Stimulated activated CD8-positive, alpha-beta memory T cell treated with anti-CD3 and anti-CD28 coated beads, Interleukin-15, amount 100 ng/mL, for 4 hours (primary cell): Measurements from ENCODE around the gene RNF7.
"Not testable (repeated sequence)": the region's sequence is repeated elsewhere in the genome, so short reads cannot be mapped to it uniquely, and the experiment has no call there.

Experiments
- DNase-seq, 2 donors: peaks; one replicate each; pipeline ENCODE4 v3.0.0-alpha.2; 2020; ENCODE audit warnings: low read depth in 2 of 2

RNF7 gene

DNA sequence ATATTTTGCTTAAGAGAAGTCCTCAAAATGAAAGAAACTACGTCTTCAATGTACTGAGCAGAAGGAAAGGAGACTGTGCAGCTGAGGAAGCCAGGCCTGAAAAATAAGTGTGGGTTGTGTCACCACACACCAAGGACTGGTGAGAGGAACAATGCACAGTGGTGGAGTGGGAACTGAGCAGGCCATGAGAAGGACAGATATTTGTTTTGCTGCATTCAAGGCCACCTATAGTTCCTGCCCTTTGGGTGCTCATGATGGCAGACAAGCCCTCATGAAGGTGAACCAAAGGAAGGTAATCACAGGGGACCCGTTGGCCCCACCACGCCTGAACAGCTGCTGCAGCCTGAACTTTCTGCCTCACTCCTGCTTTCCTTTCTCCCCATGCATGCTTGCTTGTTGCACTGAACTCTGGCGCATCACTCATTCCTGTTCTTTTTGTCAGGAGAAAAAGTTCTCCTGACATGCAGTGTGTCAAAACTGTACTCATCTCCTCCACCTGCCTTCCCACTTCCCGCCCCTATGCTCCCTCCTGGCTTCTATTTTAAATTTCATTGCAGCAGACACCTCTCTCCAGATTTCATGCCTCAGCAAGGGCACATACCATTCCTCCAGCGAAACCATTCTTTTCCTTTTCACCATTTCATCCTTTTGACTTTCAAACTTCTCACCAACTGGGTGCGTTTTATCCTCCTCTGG, 2.2 kb upstream of the RNF7 start:
- no peak for DNase-seq

DNA sequence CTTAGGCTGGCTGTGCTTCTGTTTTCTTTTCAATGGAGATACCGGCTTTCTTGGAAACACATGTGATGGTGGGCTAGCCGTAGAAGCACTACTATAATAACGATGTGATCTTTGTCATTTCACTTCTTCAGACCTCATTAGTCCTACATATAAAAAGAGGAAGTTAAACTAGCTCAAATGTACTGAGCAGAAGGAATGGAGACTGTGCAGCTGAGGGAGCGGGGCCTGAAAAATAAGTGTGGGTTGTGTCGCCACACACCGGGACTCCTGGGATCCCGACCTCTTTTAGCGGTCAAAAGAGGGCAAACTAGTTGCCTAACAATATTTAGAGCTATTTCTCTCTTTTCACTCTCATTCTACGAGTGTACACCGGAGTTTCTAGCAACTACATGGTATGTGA, 1.0 kb upstream of the RNF7 start:
- DNase-seq: no peak

DNA sequence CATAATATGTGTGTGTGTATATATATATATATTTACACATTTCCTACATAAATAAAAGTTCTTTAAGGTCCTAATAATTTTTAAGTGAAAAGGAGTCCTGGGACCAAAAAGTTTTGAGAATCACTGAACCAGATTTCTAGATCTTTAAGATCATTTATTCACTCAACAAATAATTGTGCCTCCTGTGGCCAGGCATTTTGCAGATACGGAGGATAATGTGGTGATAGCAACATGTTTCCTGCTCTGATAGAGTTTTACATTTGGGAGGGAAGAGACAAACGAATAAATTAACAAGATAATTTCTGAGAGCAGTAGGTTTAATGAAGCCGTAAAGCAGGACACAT, 448 bp upstream of the RNF7 start:
- no peak for DNase-seq

DNA sequence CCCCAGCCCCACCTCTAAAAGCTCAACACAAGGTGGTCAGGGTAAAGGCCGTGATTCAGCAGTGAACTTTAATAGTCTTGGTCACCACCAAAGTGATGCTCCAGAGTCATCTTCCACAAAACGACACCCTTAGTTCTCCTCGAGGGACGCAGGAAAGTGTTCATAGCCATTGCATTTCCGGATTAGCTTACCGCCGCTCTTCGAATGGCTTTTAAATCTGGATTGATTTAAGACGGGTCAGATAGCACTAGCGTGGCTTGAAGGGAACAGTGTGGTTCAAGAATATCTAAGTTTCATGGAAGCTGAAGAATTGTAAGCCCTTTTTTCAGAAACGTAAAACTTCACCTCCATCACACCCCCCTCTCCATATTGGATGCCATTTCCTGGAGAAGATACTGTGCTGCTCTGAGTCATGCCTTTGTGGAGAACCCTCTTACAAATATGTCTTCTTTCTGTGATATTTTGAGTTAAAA, 829 bp downstream of the RNF7 start:
- DNase-seq: no peak

DNA sequence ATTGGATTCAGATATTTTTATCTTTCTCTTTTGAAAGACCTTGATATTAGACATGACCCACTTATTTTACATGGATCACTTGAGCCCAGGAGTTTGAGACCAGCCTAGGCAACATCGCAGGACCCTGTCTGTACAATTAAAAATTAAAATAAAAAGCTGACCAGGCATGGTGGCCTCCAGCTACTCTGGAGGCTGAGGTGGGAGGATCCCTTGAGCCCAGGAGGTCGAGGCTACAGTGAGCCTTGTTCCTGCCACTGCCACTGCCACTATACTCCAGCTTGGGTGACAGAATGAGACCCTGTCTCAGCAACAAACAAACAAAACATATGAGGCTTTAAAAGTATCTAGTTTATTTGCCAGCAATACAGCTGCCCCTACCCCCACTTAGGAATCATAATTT, 1.6 kb downstream of the RNF7 start:
- no peak for DNase-seq

DNA sequence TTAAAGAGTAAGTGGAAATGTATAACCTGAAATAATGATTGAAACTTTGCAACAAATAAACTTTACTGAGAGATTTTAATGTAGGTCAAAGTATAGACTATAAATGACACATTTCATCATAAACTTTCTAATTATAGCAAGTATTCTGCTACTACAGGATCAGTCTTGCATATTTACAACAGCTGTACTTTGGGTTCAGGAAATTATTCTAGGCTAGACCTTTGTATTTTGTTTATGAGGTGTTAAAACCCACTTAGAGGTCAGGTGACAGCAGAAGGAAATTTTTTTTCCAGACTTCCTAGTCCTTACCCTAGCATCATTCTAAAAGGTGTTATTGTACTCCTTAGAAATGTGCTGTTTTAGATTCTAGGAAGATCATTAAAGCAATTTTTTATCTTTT, 2.3 kb downstream of the RNF7 start:
- no peak for DNase-seq

DNA sequence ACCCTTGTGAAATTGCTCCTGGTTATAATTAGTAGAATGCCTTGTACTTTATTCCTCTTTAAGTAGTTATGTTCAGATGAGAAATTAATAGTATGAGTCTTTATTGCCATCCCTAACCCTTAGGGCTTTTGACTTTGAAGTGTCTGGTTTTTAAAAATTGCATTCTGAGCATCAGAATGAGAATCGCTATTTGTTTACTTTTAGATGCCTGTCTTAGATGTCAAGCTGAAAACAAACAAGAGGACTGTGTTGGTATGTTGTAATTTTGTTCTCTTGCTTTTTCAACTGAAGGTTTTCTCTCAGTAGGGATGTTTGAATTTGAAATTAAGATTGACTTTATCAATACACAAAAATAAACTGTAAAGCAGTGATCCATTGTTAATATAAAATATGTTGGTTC, 5.2 kb downstream of the RNF7 start:
- no peak for DNase-seq

DNA sequence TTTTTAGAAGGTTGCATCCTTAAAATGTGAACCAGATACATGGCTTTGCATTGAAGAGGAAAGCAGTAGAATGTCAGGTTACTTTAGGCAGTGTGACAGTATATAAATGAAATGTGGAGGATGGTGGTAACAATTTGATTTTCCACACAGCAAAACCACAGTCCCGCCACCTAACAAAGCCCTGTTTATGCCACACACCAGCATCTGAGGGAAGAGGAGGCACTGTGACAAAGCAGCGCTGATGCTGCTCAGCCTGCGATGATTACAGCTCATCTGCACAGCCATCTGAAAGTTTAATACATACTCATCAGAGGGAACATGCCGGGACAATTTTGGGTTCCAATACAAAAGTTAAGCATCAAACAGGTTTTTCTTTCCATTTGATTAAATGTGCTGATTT, 8.9 kb downstream of the RNF7 start:
- no peak for DNase-seq

DNA sequence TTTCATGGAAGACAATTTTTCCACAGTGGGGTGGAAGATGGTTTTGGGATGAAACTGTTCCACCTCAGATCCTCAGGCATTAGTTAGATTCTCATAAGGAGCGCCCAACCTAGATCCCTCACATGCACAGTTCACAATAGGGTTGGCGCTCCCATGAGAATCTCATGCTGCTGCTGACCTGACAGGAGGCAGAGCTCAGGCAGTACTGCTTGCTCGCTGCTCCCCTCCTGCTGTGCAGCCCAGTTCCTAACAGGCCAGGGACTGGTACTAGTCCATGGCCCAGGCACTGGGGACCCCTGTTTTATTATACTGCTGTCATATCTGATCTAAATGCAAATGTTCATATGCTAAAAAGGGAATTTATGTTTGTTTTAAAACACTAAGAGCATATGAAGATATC, 15.3 kb downstream of the RNF7 start:
- no peak for DNase-seq

DNA sequence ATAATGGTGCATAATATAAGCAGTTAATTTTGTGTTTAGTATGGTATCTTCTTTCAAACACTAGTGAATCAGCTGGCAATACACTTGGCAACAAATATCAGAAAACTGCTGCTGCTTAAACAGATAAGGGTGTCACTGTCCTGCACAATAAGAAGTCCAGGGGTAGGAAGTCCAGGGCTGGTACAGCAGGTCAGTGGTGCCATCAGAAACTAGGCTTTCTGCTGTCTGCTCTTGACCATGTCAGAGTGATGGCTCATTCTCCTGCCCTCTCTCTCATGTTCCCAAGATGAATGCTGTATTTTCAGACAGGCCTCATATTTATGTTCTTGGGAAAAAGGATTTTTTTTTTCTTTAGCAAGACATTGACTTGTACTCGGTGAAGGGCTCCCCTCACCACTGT, 15.9 kb downstream of the RNF7 start:
- no peak for DNase-seq

DNA sequence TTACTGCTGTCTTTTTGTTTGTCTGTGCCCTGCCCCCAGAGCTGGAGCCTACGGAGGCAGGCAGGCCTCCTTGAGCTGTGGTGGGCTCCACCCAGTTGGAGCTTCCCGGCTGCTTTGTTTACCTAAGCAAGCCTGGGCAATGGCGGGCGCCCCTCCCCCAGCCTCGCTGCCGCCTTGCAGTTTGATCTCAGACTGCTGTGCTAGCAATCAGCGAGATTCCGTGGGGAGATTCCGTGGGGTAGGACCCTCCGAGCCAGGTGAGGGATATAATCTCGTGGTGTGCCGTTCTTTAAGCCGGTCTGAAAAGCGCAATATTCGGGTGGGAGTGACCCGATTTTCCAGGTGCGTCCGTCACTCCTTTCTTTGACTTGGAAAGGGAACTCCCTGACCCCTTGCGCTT, 24.5 kb downstream of the RNF7 start:
- not testable (repeated sequence) for DNase-seq

DNA sequence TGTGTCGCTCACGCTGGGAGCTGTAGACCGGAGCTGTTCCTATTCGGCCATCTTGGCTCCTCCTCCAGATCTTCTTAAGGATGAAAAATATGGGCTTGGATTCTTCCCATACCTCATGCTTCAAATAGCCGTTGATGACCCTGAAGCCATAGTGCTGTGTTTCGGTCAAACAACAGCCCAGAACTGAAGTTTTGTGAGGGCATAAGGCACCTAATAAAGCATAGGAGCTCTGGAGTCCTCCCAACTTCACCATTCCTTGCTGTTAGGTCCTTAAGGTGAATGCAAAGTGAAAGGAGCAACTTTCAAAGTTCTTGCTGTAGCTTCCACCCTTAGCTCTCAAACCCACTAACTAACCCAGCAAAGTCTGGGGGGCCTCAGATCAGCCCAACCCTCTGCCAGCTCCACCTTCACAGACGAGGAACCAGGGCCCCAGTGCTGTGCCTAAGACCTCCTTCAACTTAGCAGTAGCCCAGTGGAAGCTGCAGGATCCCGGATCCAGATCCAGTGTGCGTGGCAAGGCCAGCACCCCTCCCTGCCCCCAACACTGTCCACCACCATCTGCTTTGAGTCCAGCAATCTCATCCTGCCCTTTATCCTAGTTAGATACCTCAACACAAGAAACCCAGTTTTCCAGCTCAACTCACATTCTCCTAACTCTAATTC, 25.1 kb downstream of the RNF7 start, which contains the start of gene GRK7:
GRK7 (plus strand) TSS at position 321 of the 663 bp plus-strand sequence. CDS start 14,877 bp downstream, outside the sequence.
- DNase-seq: no peak

DNA sequence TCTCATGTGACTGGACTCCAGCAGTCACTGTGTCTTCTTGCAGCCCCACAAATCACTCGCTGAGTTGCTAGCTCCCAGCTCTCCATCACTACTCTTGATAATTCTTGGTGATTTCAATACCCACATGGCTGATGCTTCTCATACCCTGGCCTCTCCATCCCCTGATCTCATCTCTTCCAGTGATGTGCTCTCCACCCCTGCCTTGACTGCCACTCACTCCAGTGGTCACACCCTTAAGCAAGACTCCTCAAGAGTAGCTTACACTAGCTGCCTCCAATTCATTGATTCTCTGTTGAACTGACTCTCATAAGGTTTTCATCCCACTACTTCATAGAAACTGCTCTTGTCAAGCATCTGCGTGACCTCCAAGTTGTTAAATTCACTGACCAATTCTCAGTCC, 25.9 kb downstream of the RNF7 start:
- no peak for DNase-seq

DNA sequence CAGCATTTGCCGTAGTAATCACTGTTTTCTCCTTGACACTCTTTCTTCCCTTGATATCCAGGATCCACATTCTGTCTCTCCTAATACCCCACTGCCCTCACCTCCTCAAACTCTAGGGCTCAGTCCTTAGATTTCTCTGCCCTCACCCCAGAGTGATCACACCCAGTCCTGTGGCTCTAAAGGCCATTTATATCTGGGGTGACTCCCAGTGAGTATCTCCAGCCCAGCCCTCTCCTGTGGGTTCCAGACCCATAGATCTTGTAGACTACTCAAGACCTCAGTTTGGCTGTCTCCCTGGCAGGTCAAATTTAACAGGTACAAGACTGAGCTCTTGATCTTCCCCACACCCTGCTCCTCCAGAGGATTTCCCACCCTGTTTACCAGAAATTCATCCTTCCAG, 26.4 kb downstream of the RNF7 start:
- no peak for DNase-seq

DNA sequence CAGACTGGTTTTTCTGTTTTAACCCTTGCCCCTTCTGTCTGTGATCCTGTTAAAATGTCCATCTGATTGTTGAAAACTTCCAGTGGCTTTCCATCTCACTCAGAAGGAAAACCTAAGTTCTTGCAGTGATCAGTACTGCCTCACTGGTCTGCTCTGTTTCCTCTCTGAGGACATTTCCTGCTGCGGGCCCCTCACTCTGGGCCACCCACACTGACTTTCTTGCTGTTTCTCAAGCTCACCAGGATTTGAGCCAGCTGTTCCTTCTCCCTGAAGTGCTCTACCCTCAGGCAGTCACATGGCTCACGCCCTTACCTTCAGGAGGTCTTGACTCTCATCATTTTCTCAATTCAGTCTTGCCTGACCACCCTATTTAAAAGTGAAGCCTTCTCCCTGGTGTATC, 26.9 kb downstream of the RNF7 start:
- no peak for DNase-seq

DNA sequence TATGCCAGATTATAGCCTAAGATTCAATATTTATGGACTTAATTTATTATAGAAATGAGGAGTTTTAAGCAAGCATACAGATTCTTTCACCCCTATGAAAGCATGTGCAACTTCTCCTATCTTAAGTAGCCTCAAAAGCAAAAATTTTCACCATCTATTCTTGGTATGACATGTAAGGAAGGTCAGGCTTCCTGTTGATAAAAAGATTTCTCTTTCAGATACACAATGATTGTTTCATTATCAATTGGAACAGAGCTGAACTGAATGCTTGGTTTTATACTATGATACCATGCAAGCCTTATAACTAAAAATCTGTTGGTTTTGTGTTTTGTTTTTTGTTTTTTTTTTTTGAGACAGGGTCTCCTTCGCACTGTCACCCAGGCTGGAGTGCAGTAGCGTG, 29.0 kb downstream of the RNF7 start:
- no peak for DNase-seq

DNA sequence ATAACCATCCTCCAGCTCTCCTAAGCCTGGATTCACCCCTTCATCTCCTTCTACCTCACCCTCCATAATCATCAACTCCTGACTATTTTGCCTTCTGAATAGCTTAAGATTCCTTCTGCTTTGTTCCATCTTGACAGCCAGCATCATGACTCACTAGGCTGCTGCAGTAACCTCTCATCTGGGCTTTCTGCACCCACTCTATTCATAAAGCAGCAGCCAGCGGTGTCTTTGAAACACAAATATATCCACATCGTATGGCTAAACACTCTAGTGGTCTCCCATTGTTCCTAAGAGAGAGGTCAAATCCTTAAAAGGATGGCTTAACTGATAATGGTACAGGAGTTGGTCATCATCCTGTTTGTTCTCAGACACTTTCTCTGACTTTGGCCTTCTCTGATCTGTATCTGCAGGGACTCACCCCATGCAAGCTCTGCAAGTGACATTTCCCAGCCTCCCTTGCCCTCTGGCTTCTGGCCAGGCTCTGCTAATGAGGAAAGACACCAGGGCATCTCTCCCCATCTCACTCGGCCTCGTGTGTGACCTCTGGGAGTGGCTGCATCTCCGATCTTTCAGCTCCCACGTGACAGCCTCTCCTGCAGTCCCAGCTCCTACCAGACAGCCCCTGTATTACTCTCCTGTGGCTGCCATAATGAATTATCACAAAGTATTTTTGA, 31.3 kb downstream of the RNF7 start:
- DNase-seq: no peak

DNA sequence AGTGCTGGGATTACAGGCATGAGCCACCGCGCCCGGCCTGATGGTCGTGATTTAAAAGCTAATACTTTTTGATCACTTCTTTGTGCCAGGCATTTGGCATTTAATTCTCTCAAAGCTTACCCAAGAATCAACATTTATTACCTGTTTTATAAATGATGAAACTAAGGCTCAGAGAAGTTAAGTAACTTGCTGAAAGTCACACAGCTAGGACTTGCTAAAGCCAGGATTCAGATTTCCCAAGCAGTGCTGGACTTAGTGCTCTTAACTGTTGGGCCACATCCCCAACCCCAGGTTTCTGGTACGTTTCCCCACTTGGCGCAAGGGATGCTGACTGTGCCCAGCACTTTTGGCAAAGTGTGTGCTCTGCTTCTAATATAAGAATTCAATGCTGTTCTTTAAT, 35.6 kb downstream of the RNF7 start:
- no peak for DNase-seq

DNA sequence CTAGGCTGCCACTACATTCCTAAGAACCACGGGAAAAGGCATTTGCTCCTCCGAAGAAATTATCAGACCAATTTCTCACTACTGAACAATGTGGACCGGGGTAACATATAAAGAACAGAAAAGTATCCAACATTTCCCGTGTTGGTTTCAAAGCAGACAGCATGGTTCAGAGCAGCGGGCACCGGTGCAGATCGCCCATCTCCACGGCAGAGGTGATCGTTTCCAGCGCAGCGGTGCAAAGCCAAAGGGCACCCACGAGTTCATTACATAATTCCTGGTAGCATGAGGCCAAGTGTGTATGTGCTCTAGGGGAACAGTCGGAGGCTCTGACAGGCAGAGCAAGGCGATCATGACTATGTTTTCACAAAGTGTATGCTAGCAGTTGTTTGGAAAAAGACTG, 38.3 kb downstream of the RNF7 start:
- no peak for DNase-seq

DNA sequence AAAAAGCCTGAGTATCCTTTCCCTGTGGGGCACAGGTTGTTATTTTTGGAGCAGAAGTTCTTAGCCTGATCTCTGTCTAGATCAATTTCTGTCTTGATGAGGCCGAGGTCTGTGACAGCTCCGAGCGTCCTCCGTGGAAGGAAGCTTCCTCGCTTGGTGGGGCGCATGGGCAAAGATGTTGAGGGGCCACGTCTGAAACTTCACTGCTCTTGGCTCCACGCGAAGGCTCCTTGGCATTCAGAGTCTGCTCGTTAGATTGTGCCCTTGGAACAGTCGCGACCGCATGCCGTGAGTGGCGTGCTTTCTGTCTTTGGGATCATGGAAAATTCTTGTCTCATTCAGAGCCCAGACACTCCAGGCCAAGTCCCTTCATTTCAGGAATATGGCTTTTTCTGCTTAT, 38.8 kb downstream of the RNF7 start:
- no peak for DNase-seq

DNA sequence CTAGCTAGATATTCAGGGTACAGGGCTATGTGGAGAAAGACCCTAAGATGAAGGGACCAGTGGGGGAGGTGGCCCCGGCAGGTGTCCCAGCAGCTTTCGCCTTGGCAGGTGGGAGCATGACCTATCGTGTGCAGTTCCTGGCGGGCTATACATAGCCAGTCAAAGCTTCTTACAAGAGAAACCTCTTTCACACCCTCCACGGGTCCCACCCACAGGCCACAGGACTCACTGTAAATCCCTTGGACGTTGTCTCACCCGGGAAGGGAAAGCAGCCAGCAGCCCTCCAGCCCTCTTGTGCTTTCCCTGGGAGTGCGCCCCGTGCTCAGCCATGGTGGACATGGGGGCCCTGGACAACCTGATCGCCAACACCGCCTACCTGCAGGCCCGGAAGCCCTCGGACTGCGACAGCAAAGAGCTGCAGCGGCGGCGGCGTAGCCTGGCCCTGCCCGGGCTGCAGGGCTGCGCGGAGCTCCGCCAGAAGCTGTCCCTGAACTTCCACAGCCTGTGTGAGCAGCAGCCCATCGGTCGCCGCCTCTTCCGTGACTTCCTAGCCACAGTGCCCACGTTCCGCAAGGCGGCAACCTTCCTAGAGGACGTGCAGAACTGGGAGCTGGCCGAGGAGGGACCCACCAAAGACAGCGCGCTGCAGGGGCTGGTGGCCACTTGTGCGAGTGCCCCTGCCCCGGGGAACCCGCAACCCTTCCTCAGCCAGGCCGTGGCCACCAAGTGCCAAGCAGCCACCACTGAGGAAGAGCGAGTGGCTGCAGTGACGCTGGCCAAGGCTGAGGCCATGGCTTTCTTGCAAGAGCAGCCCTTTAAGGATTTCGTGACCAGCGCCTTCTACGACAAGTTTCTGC, 40.1 kb downstream of the RNF7 start:
- DNase-seq: no peak

DNA sequence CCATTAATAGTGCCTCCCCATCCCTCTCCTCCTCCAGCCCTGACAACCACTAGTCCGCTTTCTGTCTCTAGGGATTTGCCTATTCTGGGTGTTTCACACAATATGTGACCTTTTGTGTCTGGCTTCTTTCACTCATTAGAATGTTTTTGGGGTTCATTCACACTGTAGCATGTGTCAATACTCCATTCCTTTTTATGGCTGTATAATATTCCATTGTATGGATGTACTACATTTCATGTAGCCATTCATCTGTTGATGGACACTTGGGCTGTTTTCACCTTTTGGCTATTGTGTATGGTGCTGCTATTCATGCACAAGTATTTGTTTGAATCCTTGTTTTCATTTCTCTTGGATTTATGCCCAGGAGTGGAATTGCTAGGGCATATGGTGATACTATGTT, 41.6 kb downstream of the RNF7 start:
- no peak for DNase-seq
